Activated CD4-positive, alpha-beta T cell treated with anti-CD3 and anti-CD28 coated beads, Interleukin-2, Interleukin-6, amounts not matched to agents 100 ng/mL and 50 ng/mL, durations not matched to agents 16 hours and 8 hours (primary cell): ENCODE data around the gene FER.
"Not testable (repeated sequence)": the region's sequence is repeated elsewhere in the genome, so short reads cannot be mapped to it uniquely, and the experiment has no call there.

ENCODE experiments used
- DNase-seq: peaks from one replicate; pipeline ENCODE4 v3.0.0-alpha.2; 2020

FER gene

GRCh38 chr5:108989761-108990392, 242.2 kb downstream of the FER start:
- no peak for DNase-seq

- DNase-seq: not testable (repeated sequence)
Measured at GRCh38 chr5:108992396-108993085, 244.8 kb downstream of the FER start.

GRCh38 chr5:108993440-108993839, 245.7 kb downstream of the FER start:
- not testable (repeated sequence) for DNase-seq

GRCh38 chr5:108997720-108998119, 250.0 kb downstream of the FER start:
- no peak for DNase-seq

GRCh38 chr5:108998216-108998615, 250.5 kb downstream of the FER start:
- no peak for DNase-seq

GRCh38 chr5:109003928-109004327, 256.2 kb downstream of the FER start:
- DNase-seq: no peak

- no peak for DNase-seq
Measured at GRCh38 chr5:109005297-109006009, 257.8 kb downstream of the FER start.

- no peak for DNase-seq
Measured at GRCh38 chr5:109006129-109006528, 258.4 kb downstream of the FER start.

GRCh38 chr5:109016300-109016699, 268.6 kb downstream of the FER start:
- peak; percentile 5 for DNase-seq

GRCh38 chr5:109022056-109022455, 274.4 kb downstream of the FER start:
- DNase-seq: no peak

- not testable (repeated sequence) for DNase-seq
Measured at GRCh38 chr5:109025729-109026128, 278.0 kb downstream of the FER start.

- DNase-seq: no peak
Measured at GRCh38 chr5:109027983-109028607, 280.4 kb downstream of the FER start.

GRCh38 chr5:109028608-109029299, 281.1 kb downstream of the FER start:
- no peak for DNase-seq

- DNase-seq: no peak
Measured at GRCh38 chr5:109029847-109030246, 282.1 kb downstream of the FER start.

- no peak for DNase-seq
Measured at GRCh38 chr5:109030360-109031143, 282.9 kb downstream of the FER start.

GRCh38 chr5:109034306-109034705, 286.6 kb downstream of the FER start:
- no peak for DNase-seq

GRCh38 chr5:109035436-109035835, 287.7 kb downstream of the FER start:
- DNase-seq: no peak

GRCh38 chr5:109038209-109038840, 290.6 kb downstream of the FER start:
- no peak for DNase-seq

GRCh38 chr5:109041317-109041716, 293.6 kb downstream of the FER start:
- DNase-seq: no peak

- DNase-seq: no peak
Measured at GRCh38 chr5:109045710-109046109, 298.0 kb downstream of the FER start.

- DNase-seq: no peak
Measured at GRCh38 chr5:109049565-109049964, 301.9 kb downstream of the FER start.

GRCh38 chr5:109050321-109050720, 302.6 kb downstream of the FER start:
- not testable (repeated sequence) for DNase-seq
